ENCODE data around the gene FBXO46. TPM values are rescaled to one million over a fixed set of nuclear protein-coding genes. Genes with fewer than 3 reads are reported as not detected.
"Not testable (repeated sequence)": the region's sequence is repeated elsewhere in the genome, so short reads cannot be mapped to it uniquely, and the experiment has no call there.

Gene FBXO46
- total and polyA plus RNA-seq, 2 of the 13 experiments (the other 11 are each of a cell fraction or from before 2014, with no cell fraction given) = 6.2 to 6.4 TPM

GRCh38 chr19:45752639-45753038, 21.9 kb upstream of the FBXO46 start (continued):
- TF ChIP-seq CCDC6 (CRISPR knock-in tag; IDR thresholded peaks at IDR 0.05) (no peak), KDM1A (CRISPR knock-in tag; IDR thresholded peaks at IDR 0.05) (no peak), ZNF432 (CRISPR knock-in tag; IDR thresholded peaks at IDR 0.05; ENCODE audit: borderline replicate concordance) (no peak), ZNF556 (CRISPR knock-in tag; IDR thresholded peaks at IDR 0.05; ENCODE audit: borderline replicate concordance) (no peak)

GRCh38 chr19:45751483-45751882, 20.8 kb upstream of the FBXO46 start:
- BruUV-seq (replicated peaks); in situ Hi-C loops (cut with HindIII; ENCODE audit: extremely low pct_ligation_motif_present, low pct_unique_long_range_greater_than_20kb); H3K9me3 ChIP-seq (ENCODE audit: low read length); H3K27ac ChIP-seq (ENCODE audit: extremely low read length, insufficient read depth, low read length); H3K4me1 ChIP-seq (ENCODE audit: insufficient read depth, low read length); H3K36me3 ChIP-seq (replicated peaks in 1 of 2; ENCODE audit: control insufficient read depth in 1 of 2, insufficient read depth in 2 of 2, low read length in 2 of 2); H3K4me3 ChIP-seq (replicated peaks in 1 of 3; ENCODE audit: insufficient read depth in 1 of 3, low read depth in 2 of 3, low read length in 3 of 3); H2AFZ ChIP-seq (ENCODE audit: low read length); FAIRE-seq; CTCF ChIA-PET (ENCODE audit: low intra/inter-chr PET ratio, low total read pairs); H4K20me1 ChIP-seq (ENCODE audit: insufficient read depth, low read length); H3K4me2 ChIP-seq (ENCODE audit: low read depth, low read length); DNase-seq (ENCODE audit: low spot score); H3K9ac ChIP-seq (ENCODE audit: insufficient read depth, low read depth, low read length); H3K79me2 ChIP-seq (ENCODE audit: insufficient read depth, low read length); intact Hi-C loops (cut with micrococcal nuclease; ENCODE audit: unreplicated experiment); ATAC-seq: not testable (repeated sequence)
- POLR2A ChIA-PET = interaction anchor here (1.5 kb wide), 1 partner anchor 19 kb away, joined by 8 read pairs; the partner anchor contains the start of gene SIX5
- WGBS (ENCODE audit: low lambda C conversion rate) = 44% methylated on average over 10 of the region's 10 CpGs
- peaks cover 0 to 25% of the 10 kb centered on the region in 2 experiments; a peak in 2 of 5 replicates for H3K27me3 ChIP-seq (ENCODE audit: control insufficient read depth in 1 of 2, insufficient read depth in 2 of 2, low read length in 2 of 2)

DNA sequence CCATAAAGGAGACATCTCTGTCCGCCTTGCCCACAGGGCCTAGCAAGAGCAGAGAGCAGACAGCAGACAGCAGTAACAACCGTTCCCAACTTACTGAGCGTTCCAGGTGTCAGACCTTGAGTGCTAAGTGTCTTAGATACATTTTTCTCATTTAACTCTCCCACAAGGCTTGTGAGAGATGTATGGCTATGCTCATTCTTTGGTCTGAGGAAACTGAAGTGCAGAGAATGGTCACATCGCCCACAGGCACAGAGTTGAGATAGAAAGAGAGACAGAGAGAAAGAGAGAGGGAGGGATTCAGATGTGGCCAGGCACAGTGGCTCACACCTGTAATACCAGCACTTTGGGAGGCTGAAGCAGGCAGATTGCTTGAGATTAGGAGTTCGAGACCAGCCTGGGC, 16.8 kb upstream of the FBXO46 start:
- Histone ChIP-seq H3K27me3 (ENCODE audit: control insufficient read depth in 1 of 2, insufficient read depth in 2 of 2, low read length in 2 of 2) (peaks cover 0 to 32% of the 10 kb centered on the region in 2 experiments; a peak in 2 of 5 replicates), H3K36me3 (replicated peaks in 1 of 2; ENCODE audit: control insufficient read depth in 1 of 2, insufficient read depth in 2 of 2, low read length in 2 of 2) (no peaks in the 10 kb centered on the region), H3K27ac (ENCODE audit: extremely low read length, insufficient read depth, low read length) (no peak overlapping the region), H4K20me1 (ENCODE audit: insufficient read depth, low read length) (no peaks in the 10 kb centered on the region), H3K9ac (ENCODE audit: insufficient read depth, low read depth, low read length) (no peak overlapping the region), H3K4me1 (ENCODE audit: insufficient read depth, low read length) (peaks cover 24% of the 10 kb centered on the region), H3K9me3 (ENCODE audit: low read length) (no peaks in the 10 kb centered on the region), H2AFZ (ENCODE audit: low read length) (no peak overlapping the region), H3K79me2 (ENCODE audit: insufficient read depth, low read length) (no peaks in the 10 kb centered on the region), H3K4me3 (replicated peaks in 1 of 3; ENCODE audit: insufficient read depth in 1 of 3, low read depth in 2 of 3, low read length in 3 of 3) (no peak overlapping the region), H3K4me2 (ENCODE audit: low read depth, low read length) (no peak overlapping the region)
- FAIRE-seq = no peak
- no peak for ATAC-seq
- in situ Hi-C loops (cut with HindIII; ENCODE audit: extremely low pct_ligation_motif_present, low pct_unique_long_range_greater_than_20kb) = no loop called here
- intact Hi-C loops (cut with micrococcal nuclease; ENCODE audit: unreplicated experiment) = no loop called here
- no peak for DNase-seq (ENCODE audit: low spot score)
- BruUV-seq (replicated peaks) = no TSS peak
- WGBS (ENCODE audit: low lambda C conversion rate) = 28% methylated on average over 4 of the region's 5 CpGs
- ChIA-PET CTCF (ENCODE audit: low intra/inter-chr PET ratio, low total read pairs) (no interaction called here), POLR2A (no interaction called here)
- TF ChIP-seq ADNP (CRISPR knock-in tag; IDR thresholded peaks at IDR 0.05) (no peak), ATF1 (CRISPR knock-in tag; IDR thresholded peaks at IDR 0.05) (no peak), ZNF83 (CRISPR knock-in tag; IDR thresholded peaks at IDR 0.05; ENCODE audit: borderline replicate concordance) (no peak), NR1H2 (CRISPR knock-in tag; IDR thresholded peaks at IDR 0.05; ENCODE audit: borderline replicate concordance, low read depth) (no peak), CHD2 (IDR thresholded peaks at IDR 0.05; ENCODE audit: low read depth, low read length) (no peak), MEF2D (CRISPR knock-in tag; IDR thresholded peaks at IDR 0.05) (no peak)
- TF ChIP-seq, protein P1, sequence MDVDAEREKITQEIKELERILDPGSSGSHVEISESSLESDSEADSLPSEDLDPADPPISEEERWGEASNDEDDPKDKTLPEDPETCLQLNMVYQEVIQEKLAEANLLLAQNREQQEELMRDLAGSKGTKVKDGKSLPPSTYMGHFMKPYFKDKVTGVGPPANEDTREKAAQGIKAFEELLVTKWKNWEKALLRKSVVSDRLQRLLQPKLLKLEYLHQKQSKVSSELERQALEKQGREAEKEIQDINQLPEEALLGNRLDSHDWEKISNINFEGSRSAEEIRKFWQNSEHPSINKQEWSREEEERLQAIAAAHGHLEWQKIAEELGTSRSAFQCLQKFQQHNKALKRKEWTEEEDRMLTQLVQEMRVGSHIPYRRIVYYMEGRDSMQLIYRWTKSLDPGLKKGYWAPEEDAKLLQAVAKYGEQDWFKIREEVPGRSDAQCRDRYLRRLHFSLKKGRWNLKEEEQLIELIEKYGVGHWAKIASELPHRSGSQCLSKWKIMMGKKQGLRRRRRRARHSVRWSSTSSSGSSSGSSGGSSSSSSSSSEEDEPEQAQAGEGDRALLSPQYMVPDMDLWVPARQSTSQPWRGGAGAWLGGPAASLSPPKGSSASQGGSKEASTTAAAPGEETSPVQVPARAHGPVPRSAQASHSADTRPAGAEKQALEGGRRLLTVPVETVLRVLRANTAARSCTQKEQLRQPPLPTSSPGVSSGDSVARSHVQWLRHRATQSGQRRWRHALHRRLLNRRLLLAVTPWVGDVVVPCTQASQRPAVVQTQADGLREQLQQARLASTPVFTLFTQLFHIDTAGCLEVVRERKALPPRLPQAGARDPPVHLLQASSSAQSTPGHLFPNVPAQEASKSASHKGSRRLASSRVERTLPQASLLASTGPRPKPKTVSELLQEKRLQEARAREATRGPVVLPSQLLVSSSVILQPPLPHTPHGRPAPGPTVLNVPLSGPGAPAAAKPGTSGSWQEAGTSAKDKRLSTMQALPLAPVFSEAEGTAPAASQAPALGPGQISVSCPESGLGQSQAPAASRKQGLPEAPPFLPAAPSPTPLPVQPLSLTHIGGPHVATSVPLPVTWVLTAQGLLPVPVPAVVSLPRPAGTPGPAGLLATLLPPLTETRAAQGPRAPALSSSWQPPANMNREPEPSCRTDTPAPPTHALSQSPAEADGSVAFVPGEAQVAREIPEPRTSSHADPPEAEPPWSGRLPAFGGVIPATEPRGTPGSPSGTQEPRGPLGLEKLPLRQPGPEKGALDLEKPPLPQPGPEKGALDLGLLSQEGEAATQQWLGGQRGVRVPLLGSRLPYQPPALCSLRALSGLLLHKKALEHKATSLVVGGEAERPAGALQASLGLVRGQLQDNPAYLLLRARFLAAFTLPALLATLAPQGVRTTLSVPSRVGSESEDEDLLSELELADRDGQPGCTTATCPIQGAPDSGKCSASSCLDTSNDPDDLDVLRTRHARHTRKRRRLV (CRISPR knock-in tag; IDR thresholded peaks at IDR 0.05) = no peak
- TF ChIP-seq, protein P2, sequence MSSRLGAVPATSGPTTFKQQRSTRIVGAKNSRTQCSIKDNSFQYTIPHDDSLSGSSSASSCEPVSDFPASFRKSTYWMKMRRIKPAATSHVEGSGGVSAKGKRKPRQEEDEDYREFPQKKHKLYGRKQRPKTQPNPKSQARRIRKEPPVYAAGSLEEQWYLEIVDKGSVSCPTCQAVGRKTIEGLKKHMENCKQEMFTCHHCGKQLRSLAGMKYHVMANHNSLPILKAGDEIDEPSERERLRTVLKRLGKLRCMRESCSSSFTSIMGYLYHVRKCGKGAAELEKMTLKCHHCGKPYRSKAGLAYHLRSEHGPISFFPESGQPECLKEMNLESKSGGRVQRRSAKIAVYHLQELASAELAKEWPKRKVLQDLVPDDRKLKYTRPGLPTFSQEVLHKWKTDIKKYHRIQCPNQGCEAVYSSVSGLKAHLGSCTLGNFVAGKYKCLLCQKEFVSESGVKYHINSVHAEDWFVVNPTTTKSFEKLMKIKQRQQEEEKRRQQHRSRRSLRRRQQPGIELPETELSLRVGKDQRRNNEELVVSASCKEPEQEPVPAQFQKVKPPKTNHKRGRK (CRISPR knock-in tag; IDR thresholded peaks at IDR 0.05) = no peak
